GM12892 (cell line): Measurements from ENCODE around the gene FIP1L1.

Source experiments
- POLR2A ChIP-seq: IDR thresholded peaks from 2 replicates; pipeline ENCODE4 v1.6.1; 2011; ENCODE audit warnings: low read depth, low read length, control low read depth
- POLR2AphosphoS5 ChIP-seq: IDR thresholded peaks from 2 replicates; pipeline ENCODE4 v1.6.1; 2011; ENCODE audit warnings: low read depth, low read length, control low read depth
- TAF1 ChIP-seq: IDR thresholded peaks from 2 replicates; pipeline ENCODE4 v1.6.1; 2011; ENCODE audit warnings: low read depth, mild to moderate bottlenecking, control low read depth, low read length, borderline replicate concordance

DNA sequence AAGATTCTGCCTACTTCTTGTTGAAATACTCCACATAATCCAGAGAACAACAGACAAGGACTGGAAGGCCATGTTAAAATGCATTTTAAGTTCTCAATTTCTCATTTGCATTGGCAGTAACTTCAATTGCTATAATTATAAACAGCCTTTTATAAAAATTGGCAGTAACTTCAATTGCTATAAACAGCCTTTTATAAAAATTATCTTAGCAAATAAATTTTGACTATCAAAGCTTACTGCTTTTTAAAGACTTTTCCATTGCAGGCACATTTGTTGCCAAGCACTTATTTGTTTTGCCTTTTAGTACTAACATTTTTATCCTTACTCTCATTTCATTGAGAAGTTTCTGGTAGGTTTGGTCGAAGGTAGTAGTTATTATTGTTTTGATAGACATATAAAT is 29.4 kb upstream of the FIP1L1 start:
- TF ChIP-seq TAF1 (no peak), POLR2A (no peak), POLR2AphosphoS5 (no peak)
